Neutrophil (primary cell): ENCODE data around the gene ULK1.
A peak's percentile ranks its signal among the peaks of the same experiment; 100 is the strongest.

Experiments
- H3K27ac ChIP-seq: fragments of 200-600 bp; sonication (generic); 2 replicates; pipeline ENCODE4 v1.5.1; 2016; ENCODE audit warnings: mild to moderate bottlenecking, moderate library complexity
- H3K27me3 ChIP-seq: fragments of 200-600 bp; sonication (generic); 2 replicates; pipeline ENCODE4 v1.6.0; 2016; ENCODE audit warnings: mild to moderate bottlenecking
- H3K36me3 ChIP-seq: fragments of 200-600 bp; sonication (generic); 2 replicates; pipeline ENCODE4 v1.5.1; 2017
- H3K4me1 ChIP-seq, 2 experiments: fragments of 200-600 bp in 1 of 2; sonication (generic) in 1 of 2; 1 replicate in 1 of 2; 2 replicates in 1 of 2; pipeline versions ENCODE4 v1.5.1 to v1.6.1; 2013 to 2016; ENCODE audit warnings: low read depth in 1 of 2, low read length in 1 of 2, mild to moderate bottlenecking in 1 of 2, moderate library complexity in 1 of 2; ENCODE audit not compliant: control insufficient read depth in 1 of 2, insufficient read depth in 1 of 2
- H3K4me3 ChIP-seq, 2 experiments: fragments of 200-600 bp in 1 of 2; sonication (generic) in 1 of 2; 1 replicate in 1 of 2; 2 replicates in 1 of 2; pipeline ENCODE4 v1.5.1; 2013 to 2016; ENCODE audit warnings: low read depth in 1 of 2, low read length in 1 of 2, mild to moderate bottlenecking in 1 of 2, moderate library complexity in 1 of 2
- H3K9me3 ChIP-seq: fragments of 200-600 bp; sonication (generic); 2 replicates; pipeline ENCODE4 v1.5.1; 2016
- TF ChIP-seq, protein P1 (sequence below): fragments of 200-600 bp; sonication (generic); IDR thresholded peaks from 2 replicates; pipeline ENCODE4 v1.5.1; 2016; ENCODE audit warnings: antibody characterized with exemption

Gene ULK1

DNA sequence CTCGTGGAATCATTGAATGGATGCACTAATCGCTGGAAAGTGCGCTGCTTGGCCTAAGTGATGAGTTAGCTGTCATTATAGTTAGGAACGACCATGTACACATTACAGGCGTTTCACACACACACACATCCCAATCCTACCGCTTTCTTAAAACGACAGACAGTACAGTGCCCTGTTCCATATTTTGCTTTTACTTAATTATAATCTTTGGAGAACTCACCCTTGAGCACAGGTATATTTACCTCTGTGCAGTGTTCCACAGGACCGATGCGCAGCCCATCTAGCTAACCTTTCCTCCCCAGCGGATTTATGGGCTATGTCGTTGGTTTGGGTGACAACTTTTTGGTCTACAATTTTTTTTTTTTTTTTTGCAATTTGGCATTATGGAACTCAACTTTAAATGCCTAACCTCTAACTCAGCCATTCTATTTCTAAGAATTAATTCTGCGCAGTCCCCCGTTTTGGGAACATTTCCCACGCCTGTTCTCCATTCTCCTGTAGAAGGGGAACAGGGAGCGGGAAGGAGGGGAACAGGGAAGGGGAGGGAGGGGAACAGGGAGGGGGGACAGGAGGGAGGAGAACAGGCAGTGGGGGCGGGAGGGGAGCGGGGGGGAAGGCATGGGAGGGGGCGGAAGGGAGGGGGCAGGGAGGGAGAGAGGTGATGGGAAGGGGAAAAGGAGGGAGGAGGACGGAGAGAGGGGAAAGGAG is 663 bp upstream of the ULK1 start:
- peak overlapping the region; percentile 97 for H3K27ac ChIP-seq
- peaks cover 4% of the 10 kb centered on the region for H3K36me3 ChIP-seq
- no peaks in the 10 kb centered on the region for H3K9me3 ChIP-seq
- H3K4me3 ChIP-seq = peak overlapping the region in 1 of 2 experiments; percentile 80
- peaks cover 25 to 30% of the 10 kb centered on the region in 2 experiments for H3K4me1 ChIP-seq
- TF ChIP-seq, protein P1, sequence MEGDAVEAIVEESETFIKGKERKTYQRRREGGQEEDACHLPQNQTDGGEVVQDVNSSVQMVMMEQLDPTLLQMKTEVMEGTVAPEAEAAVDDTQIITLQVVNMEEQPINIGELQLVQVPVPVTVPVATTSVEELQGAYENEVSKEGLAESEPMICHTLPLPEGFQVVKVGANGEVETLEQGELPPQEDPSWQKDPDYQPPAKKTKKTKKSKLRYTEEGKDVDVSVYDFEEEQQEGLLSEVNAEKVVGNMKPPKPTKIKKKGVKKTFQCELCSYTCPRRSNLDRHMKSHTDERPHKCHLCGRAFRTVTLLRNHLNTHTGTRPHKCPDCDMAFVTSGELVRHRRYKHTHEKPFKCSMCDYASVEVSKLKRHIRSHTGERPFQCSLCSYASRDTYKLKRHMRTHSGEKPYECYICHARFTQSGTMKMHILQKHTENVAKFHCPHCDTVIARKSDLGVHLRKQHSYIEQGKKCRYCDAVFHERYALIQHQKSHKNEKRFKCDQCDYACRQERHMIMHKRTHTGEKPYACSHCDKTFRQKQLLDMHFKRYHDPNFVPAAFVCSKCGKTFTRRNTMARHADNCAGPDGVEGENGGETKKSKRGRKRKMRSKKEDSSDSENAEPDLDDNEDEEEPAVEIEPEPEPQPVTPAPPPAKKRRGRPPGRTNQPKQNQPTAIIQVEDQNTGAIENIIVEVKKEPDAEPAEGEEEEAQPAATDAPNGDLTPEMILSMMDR = no peak
- H3K27me3 ChIP-seq = no peaks in the 10 kb centered on the region

DNA sequence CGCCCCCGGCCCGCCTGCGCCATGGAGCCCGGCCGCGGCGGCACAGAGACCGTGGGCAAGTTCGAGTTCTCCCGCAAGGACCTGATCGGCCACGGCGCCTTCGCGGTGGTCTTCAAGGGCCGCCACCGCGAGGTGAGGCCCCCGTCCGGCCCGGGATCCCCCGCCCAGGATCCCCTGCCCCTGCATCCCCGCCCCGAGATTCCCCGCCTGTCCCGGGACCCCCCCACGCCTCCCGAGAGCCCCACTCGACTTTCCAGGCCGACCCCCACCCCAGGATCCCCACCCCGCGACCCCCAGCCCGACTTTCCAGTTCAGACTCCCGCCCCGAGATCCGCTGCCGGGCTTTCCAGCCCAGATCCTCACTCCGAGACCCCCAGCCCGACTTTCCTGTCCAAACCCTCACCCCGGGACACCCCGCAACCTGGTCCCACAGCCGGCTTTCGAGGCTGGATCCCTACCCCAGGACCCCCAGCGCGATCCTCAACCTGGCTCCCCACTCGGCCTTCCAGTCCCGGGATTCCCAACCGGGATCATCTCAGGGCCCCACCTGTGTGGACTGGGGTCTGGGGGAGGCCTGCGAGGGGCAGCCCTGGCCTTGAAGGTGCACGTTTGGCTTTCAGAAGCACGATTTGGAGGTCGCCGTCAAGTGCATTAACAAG is 688 bp downstream of the ULK1 start:
- H3K4me3 ChIP-seq = peak overlapping the region; percentile 80 to 98
- peaks cover 13% of the 10 kb centered on the region for H3K36me3 ChIP-seq
- H3K9me3 ChIP-seq = no peaks in the 10 kb centered on the region
- H3K27ac ChIP-seq = peak overlapping the region; percentile 97
- H3K4me1 ChIP-seq = peaks cover 29 to 32% of the 10 kb centered on the region in 2 experiments
- TF ChIP-seq, protein P1 = no peak
- no peaks in the 10 kb centered on the region for H3K27me3 ChIP-seq

DNA sequence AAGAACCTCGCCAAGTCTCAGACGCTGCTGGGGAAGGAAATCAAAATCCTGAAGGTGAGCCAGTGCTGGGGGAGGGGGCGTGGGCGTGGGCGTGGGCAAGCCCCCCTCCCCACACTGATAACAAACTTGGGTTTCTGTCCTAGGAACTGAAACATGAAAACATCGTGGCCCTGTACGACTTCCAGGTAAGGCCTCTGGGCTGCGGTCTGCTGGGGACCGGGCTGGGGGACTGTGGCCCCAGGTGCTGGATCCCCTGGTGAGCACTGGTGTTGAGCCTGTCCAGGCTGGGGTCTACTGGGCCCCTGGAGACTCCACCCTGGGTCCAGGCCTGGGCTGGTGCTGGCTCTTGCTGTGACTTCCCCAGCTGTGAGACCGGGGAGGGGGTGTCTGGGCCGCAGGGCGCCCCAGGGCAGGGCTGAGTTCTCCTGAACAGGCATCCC is 1.2 kb downstream of the ULK1 start:
- Histone ChIP-seq H3K36me3 (peaks cover 18% of the 10 kb centered on the region), H3K27me3 (no peaks in the 10 kb centered on the region), H3K4me3 (peak overlapping the region; percentile 80 to 98), H3K9me3 (no peaks in the 10 kb centered on the region), H3K27ac (peak overlapping the region; percentile 97), H3K4me1 (peaks cover 29 to 32% of the 10 kb centered on the region in 2 experiments)
- TF ChIP-seq, protein P1 = no peak

DNA sequence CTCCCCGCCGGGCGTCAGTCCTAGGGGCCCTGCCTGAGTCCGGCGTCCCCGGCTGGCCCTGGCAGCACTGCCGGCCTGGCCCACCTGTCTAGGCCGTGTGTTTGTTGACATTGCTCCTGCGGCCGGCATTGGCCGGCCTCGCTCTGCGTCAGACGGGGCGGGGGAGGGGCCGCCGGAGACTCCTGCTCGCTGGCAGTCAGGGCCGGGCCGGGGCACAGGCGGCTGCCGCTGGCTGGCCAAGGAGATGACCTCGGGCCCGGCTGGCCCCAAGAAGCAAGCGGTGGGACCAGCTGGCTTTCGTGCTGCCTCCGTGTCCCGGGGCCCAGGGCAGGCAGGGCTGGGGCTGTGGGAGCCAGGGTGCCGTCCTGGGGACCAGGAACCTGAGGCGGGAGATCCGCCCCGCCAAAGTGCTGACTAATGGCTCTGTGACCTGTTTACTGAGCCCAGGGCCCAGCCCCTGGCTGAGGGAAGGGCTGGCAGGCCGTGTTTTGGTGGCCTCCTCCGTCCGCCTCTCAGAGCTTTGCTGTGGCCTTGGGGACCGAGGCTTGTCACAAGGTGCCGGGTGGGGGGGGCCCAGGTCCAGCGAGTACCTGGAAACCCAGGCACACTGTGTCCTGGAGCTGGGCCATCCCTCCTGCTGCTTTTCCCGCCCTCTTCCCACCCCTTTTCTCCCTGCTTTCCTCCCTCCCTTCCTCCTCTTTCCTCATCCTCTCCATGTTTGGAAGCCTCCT is 1.8 kb downstream of the ULK1 start:
- Histone ChIP-seq H3K27ac (peak overlapping the region; percentile 97), H3K4me1 (peaks cover 29 to 32% of the 10 kb centered on the region in 2 experiments), H3K4me3 (peak overlapping the region; percentile 80 to 98), H3K9me3 (no peaks in the 10 kb centered on the region), H3K36me3 (peaks cover 20% of the 10 kb centered on the region), H3K27me3 (no peaks in the 10 kb centered on the region)
- TF ChIP-seq, protein P1 = no peak

DNA sequence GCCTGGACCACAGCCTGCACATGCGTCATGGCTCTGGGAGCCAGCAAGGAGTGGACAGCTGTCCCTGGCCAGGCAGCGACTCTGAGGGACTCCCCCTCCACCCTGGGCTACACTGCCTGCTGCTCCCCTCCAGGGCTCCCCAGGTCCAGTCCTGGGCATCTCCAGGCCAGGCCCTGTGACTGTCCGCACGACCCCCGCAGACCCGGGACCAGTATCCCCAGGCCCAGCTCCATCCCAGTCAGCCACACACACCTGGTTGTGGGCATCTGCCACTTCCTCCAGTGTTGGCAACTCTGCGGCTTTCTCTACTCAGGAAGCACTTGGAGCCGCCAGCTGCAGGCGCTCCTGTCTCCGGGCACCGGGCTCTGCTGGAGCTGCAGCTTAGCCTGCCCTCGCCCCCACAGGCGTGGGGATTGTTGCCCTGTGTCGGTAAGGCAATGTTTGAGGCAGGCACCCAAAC is 2.4 kb downstream of the ULK1 start:
- no peaks in the 10 kb centered on the region for H3K9me3 ChIP-seq
- peaks cover 29 to 32% of the 10 kb centered on the region in 2 experiments for H3K4me1 ChIP-seq
- H3K36me3 ChIP-seq = peaks cover 26% of the 10 kb centered on the region
- H3K27ac ChIP-seq = peak overlapping the region; percentile 97
- TF ChIP-seq, protein P1 = no peak
- no peaks in the 10 kb centered on the region for H3K27me3 ChIP-seq
- peak overlapping the region; percentile 80 to 98 for H3K4me3 ChIP-seq
